Measurements from ENCODE around the gene CTNND2.
"Not testable (repeated sequence)": the region's sequence is repeated elsewhere in the genome, so short reads cannot be mapped to it uniquely, and the experiment has no call there.

Gene CTNND2

DNA sequence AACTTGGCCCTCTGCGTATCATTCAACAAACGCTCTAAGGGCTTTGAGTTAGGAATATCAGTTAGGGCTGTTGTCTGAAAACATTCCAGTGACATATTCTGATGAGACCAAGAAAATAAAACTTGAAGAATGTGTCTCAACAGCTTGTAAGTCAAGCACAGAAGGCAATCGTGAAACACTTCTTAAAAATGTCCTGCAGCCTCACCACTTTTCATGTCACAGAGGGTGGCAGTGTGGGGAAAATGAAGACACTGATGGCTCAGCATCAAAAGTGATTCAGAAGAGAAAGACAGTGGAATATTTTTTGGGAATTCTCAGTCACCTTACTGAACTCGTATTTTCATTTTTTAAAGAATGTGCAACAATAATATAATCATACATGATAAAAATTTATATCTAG lies 247.3 kb downstream of the CTNND2 start:
- DNase-seq = no peak

DNA sequence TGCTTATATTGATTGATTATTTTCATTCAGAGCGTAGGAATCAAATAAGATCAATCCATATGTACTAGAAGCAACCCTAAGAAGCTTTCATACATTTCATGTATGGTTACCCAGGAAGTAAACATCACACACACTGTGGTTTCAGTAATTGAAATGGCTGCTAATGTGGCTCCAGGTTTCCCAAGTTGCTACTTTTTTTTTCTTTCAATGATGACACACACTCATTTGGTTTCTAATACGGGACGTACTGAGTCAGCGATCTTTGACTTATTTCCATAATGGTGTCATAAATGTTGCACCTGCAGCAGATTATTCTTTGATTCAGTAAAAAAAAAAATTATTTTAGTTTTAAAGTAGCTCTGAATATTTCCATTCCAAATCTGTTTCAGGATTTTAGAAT lies 248.6 kb downstream of the CTNND2 start:
- no peak for DNase-seq

DNA sequence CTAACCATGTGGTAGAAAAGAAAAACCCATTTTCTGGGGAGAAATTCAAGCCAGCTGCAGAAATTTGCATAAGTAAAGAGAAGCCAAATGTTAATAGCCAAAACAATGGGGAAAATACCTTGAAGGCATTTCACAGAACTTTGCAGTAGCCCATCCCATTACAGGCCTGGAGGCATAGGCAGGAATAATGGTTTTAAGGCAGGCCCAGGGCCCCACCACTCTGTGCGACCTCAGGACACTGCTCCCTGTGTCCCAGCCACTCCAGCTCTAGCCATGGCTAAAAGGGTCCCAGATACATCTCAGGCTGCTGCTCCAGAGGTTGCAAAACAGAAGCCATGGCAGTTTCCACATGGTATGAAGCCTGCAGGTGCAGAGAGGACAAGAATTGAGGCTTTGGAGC lies 253.3 kb downstream of the CTNND2 start:
- DNase-seq = no peak

- DNase-seq = no peak
These were observed 258.1 kb downstream of the CTNND2 start for GRCh38 chr5:11646141-11646540.

DNA sequence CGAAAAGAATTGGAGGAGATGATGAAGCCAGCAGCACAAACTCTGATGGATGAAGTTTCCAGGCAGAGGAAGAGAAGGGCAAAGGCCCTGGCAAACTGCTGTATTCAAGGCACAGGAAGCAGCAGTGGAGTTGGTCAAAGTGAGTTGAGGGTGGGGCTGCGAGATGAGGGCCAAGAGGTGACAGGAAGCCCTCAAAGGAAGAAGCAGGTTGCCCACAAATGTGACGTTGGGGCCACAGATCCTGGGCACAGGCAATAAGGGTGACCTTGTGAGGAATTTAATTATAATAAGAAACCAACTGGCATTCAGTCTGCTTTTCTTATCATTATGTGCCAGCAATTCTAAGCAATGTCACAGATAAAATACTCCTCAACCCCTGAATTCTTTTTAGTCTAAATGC lies 261.8 kb downstream of the CTNND2 start:
- DNase-seq = no peak

GRCh38 chr5:11640158-11640873 lies 263.9 kb downstream of the CTNND2 start:
- no peak for DNase-seq

DNA sequence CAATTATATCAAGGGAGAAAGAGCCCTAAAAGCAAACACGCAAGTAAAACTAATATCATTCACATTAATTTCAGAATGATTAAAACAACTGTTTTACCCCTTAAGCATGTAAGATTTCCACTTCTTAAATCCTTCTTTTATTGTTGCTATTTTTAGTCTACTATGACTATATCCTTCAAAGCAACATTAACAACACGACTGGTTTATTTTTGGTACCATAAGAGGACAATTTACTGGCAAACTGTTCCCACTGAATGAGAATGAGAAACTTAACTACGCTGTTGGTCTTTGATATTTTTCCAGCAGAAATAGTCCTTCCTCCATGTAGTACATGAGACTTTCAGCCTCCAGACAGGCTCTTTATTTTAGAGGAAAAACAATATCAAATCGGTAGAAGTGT lies 281.5 kb downstream of the CTNND2 start:
- no peak for DNase-seq

- DNase-seq = no peak
These were observed 284.1 kb downstream of the CTNND2 start for GRCh38 chr5:11620172-11620571.

- DNase-seq = no peak
These were observed 284.8 kb downstream of the CTNND2 start for GRCh38 chr5:11619339-11620024.

- no peak for DNase-seq
These were observed 287.2 kb downstream of the CTNND2 start for GRCh38 chr5:11617080-11617479.

- DNase-seq = not testable (repeated sequence)
These were observed 287.6 kb downstream of the CTNND2 start for GRCh38 chr5:11616624-11617023.

DNA sequence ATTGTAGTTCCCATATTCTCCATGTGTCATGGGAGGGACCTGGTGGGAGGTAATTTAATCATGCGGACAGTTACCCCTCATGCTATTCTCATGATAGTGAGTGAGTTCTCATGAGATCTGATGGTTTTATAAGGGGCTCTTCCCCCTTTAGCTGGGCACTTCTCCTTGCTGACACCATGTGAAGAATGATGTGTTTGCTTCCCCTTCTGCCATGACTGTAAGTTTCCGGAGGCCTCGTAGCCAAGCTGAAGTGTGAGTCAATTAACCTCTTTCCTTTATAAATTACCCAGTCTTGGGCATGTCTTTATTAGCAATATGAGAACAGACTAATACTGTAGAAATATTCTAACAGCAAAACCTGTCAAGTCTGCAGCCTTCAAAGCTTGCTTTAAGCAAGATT lies 293.2 kb downstream of the CTNND2 start:
- no peak for DNase-seq

- DNase-seq = no peak
These were observed 294.5 kb downstream of the CTNND2 start for GRCh38 chr5:11609570-11610303.

- DNase-seq = no peak
These were observed 295.7 kb downstream of the CTNND2 start for GRCh38 chr5:11608530-11608929.

DNA sequence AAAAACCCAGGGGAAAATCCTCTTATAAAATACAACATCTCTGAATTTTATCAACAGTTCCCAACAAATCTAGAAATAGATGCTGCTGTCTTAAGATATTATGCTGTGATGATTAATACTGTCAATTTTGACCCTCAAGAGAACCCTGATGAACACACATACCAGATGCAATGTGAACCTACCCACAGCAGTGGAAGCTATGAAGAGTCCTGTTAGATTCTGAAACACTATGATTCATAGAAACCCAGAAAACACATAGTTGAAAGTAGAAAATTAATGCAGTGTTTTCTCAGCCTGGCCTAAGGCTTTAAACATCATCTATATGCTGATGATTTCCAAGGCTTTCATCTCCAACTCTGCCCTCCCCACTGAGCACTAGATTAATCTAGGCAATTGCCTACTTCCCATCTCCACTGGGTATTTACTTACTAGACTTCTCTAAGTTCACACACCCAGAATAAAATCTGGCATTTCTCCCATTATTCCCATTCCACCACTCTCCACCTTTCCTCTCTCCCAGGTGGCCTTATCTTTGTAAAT lies 296.2 kb downstream of the CTNND2 start:
- no peak for DNase-seq

- no peak for DNase-seq
These were observed 301.9 kb downstream of the CTNND2 start for GRCh38 chr5:11602298-11602697.

GRCh38 chr5:11599499-11599898 lies 304.7 kb downstream of the CTNND2 start:
- no peak for DNase-seq

DNA sequence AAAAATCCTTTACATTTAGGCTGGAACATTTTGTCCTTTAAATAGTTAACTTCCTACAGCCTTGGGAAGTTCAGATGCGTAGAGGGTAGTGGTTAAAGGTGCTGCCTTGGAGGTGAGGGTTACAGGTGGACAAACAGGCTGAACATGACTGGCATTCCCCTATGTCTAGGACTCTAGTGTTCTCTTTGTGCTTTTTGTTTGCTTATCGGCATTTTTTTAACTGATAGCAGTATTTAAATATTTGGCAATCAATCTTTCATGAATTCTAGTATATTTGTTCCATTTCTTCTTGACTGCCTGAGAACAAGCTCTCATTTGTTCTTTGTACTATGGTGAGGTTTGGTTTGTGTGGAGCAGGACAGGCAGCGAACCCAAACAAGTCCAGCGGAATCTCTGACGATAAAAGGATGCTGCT lies 307.6 kb downstream of the CTNND2 start:
- no peak for DNase-seq

DNA sequence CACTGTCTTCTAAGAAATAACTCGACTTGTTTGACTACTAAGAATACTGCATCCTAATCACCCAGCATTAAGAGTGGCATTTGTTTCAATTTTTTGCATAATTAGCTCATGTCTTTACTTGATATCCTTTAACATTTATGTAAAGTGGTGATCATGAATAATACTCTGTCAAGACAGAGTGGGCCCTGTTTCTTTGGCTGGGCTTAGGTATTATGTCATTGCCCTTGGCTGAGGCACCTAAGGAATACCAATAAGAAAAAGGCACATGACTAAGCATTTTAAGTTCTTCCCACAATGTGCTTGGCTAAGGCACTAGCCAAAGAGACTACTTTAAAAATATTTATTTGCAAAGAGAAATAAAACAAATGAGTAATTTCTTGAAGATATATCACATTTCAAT lies 308.1 kb downstream of the CTNND2 start:
- DNase-seq = no peak

DNA sequence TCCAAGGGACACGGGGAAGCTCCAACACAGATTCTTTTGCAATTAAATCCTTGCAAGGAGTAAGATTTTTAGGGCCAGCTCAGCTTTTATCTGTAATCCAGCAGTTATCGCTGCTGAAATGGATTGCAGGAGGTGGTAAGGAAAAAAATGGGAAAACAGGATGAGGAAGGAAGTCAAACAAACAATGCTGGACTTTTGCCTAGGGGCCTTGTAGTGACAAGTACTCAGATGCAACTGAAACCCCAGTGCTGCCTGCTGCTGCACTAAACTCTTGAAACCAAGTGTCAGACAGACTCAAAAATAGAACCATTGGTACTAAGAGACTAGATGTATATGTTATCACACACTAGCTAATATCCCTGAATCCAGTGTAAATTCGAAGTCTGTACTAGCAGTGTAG lies 309.2 kb downstream of the CTNND2 start:
- no peak for DNase-seq

GRCh38 chr5:11594021-11594420 lies 310.2 kb downstream of the CTNND2 start:
- DNase-seq = no peak

- no peak for DNase-seq
These were observed 313.8 kb downstream of the CTNND2 start for GRCh38 chr5:11590475-11590874.

DNA sequence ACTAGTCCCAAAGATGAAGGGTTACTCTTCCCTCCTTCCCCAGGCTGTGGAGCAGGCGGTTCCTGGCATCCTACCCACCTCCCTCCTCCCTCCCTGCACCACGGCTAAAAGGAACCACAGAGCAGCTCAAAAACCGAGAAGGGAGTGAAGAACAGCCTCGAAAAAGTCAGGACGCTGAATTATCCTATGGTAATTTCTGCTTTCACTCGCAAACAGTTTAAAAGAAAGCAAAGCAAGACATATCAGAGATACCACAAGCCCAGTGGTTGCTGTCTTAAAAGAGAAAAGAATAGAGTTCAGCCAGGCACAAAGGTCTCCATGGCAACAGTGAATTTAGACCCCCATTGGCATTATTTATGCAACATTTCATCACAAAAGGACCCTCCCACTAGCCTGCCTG lies 315.4 kb downstream of the CTNND2 start:
- no peak for DNase-seq

- DNase-seq = no peak
These were observed 320.2 kb downstream of the CTNND2 start for GRCh38 chr5:11584017-11584416.

All from stimulated activated CD4-positive, alpha-beta T cell treated with anti-CD3 and anti-CD28 coated beads, Interleukin-4, amount 100 ng/mL, for 1 hour (primary cell).